ENCODE measurements around the gene TRPC5OS. TPM values are rescaled to one million over a fixed set of nuclear protein-coding genes. Genes with fewer than 3 reads are reported as not detected.

TRPC5OS gene
- total RNA-seq, 2 donors from 2014 or later, result not detected

DNA sequence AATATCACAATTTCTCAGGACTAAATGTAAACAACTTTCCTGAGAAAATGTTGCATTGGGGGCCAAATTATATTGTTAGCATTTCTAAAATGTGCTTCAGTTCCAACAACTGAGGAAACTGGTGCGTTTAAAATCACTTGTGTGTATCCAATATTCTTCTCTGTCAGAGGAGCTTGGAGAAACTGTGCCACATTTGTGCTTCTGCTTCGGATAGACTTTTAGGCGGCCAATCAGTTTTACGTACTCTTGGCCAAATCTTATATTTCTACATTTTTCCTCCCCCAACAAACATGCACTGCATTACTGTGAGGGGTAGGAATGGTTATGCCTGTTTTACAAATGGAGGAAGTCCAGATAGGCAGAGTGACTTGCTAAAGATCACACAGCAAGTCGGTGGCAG, 27.4 kb upstream of the TRPC5OS start:
- Histone ChIP-seq H3K36me3 (ENCODE audit: control insufficient read depth, insufficient read depth, low read length) (no peaks in the 10 kb centered on the region), H3K9me3 (ENCODE audit: control insufficient read depth, low read length) (no peaks in the 10 kb centered on the region), H3K27me3 (ENCODE audit: control insufficient read depth, insufficient read depth, low read length, poor library complexity, severe bottlenecking) (no peaks in the 10 kb centered on the region), H3K4me1 (ENCODE audit: control insufficient read depth, insufficient read depth, low read length) (no peaks in the 10 kb centered on the region), H3K4me3 (ENCODE audit: low read length) (no peak overlapping the region), H3K9ac (ENCODE audit: extremely low read depth, low read length, poor library complexity, severe bottlenecking) (no peak overlapping the region), H3K27ac (ENCODE audit: low read depth, low read length) (no peak overlapping the region)
- no peak overlapping the region for H3K27ac Mint-ChIP-seq
- DNase-seq, result no peak
- H3K4me3 Mint-ChIP-seq, result no peak overlapping the region
- 88 to 99% methylated on average over 1 to 3 of the region's 5 CpGs for WGBS, 2 experiments (ENCODE audit: insufficient coverage in 1 of 2, insufficient read length in 1 of 2)
- H3K4me1 Mint-ChIP-seq, result no peaks in the 10 kb centered on the region
- TF ChIP-seq, protein P1, sequence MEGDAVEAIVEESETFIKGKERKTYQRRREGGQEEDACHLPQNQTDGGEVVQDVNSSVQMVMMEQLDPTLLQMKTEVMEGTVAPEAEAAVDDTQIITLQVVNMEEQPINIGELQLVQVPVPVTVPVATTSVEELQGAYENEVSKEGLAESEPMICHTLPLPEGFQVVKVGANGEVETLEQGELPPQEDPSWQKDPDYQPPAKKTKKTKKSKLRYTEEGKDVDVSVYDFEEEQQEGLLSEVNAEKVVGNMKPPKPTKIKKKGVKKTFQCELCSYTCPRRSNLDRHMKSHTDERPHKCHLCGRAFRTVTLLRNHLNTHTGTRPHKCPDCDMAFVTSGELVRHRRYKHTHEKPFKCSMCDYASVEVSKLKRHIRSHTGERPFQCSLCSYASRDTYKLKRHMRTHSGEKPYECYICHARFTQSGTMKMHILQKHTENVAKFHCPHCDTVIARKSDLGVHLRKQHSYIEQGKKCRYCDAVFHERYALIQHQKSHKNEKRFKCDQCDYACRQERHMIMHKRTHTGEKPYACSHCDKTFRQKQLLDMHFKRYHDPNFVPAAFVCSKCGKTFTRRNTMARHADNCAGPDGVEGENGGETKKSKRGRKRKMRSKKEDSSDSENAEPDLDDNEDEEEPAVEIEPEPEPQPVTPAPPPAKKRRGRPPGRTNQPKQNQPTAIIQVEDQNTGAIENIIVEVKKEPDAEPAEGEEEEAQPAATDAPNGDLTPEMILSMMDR (conservative IDR thresholded peaks at IDR 0.05), result no peak
- no peaks in the 10 kb centered on the region for H3K9me3 Mint-ChIP-seq
- peaks cover 2% of the 10 kb centered on the region for H3K27me3 Mint-ChIP-seq (ENCODE audit: insufficient read depth)
- H3K36me3 Mint-ChIP-seq (ENCODE audit: low read depth), result no peaks in the 10 kb centered on the region

- TF ChIP-seq, protein P1 (conservative IDR thresholded peaks at IDR 0.05), result no peak
- H3K9me3 ChIP-seq (ENCODE audit: control insufficient read depth, low read length), result no peaks in the 10 kb centered on the region
- H3K4me1 ChIP-seq (ENCODE audit: control insufficient read depth, insufficient read depth, low read length), result no peaks in the 10 kb centered on the region
- no peaks in the 10 kb centered on the region for H3K36me3 ChIP-seq (ENCODE audit: control insufficient read depth, insufficient read depth, low read length)
- H3K4me3 Mint-ChIP-seq, result no peak overlapping the region
- H3K9me3 Mint-ChIP-seq, result no peaks in the 10 kb centered on the region
- H3K9ac ChIP-seq (ENCODE audit: extremely low read depth, low read length, poor library complexity, severe bottlenecking), result no peak overlapping the region
- H3K27me3 ChIP-seq (ENCODE audit: control insufficient read depth, insufficient read depth, low read length, poor library complexity, severe bottlenecking), result no peaks in the 10 kb centered on the region
- H3K4me3 ChIP-seq (ENCODE audit: low read length), result no peak overlapping the region
- no peak overlapping the region for H3K27ac ChIP-seq (ENCODE audit: low read depth, low read length)
- no peak for DNase-seq
- H3K4me1 Mint-ChIP-seq, result no peaks in the 10 kb centered on the region
- H3K27me3 Mint-ChIP-seq (ENCODE audit: insufficient read depth), result peaks cover 2% of the 10 kb centered on the region
- no peak overlapping the region for H3K27ac Mint-ChIP-seq
- H3K36me3 Mint-ChIP-seq (ENCODE audit: low read depth), result no peaks in the 10 kb centered on the region
Observed at GRCh38 chrX:111850975-111851374, 25.0 kb upstream of the TRPC5OS start.

GRCh38 chrX:111854556-111855490, 21.2 kb upstream of the TRPC5OS start:
- Mint-ChIP-seq H3K27me3 (ENCODE audit: insufficient read depth) (peaks cover 2% of the 10 kb centered on the region), H3K36me3 (ENCODE audit: low read depth) (no peaks in the 10 kb centered on the region), H3K27ac (no peak overlapping the region), H3K9me3 (no peaks in the 10 kb centered on the region), H3K4me3 (no peak overlapping the region), H3K4me1 (peaks cover 8% of the 10 kb centered on the region)
- no peak overlapping the region for H3K27ac ChIP-seq (ENCODE audit: low read depth, low read length)
- H3K4me3 ChIP-seq (ENCODE audit: low read length), result no peak overlapping the region
- no peaks in the 10 kb centered on the region for H3K9me3 ChIP-seq (ENCODE audit: control insufficient read depth, low read length)
- H3K36me3 ChIP-seq (ENCODE audit: control insufficient read depth, insufficient read depth, low read length), result no peaks in the 10 kb centered on the region
- no peaks in the 10 kb centered on the region for H3K4me1 ChIP-seq (ENCODE audit: control insufficient read depth, insufficient read depth, low read length)
- peak; percentile 71 for DNase-seq
- H3K9ac ChIP-seq (ENCODE audit: extremely low read depth, low read length, poor library complexity, severe bottlenecking), result no peak overlapping the region
- no peaks in the 10 kb centered on the region for H3K27me3 ChIP-seq (ENCODE audit: control insufficient read depth, insufficient read depth, low read length, poor library complexity, severe bottlenecking)
- 95 to 96% methylated on average over 2 to 4 of the region's 4 CpGs for WGBS, 2 experiments (ENCODE audit: insufficient coverage in 1 of 2, insufficient read length in 1 of 2)
- TF ChIP-seq, protein P1 (conservative IDR thresholded peaks at IDR 0.05), result peak; percentile 44
